Activated effector memory CD4-positive, alpha-beta T cell treated with anti-CD3 and anti-CD28 coated beads, Interleukin-2, amount 50 U/mL, for 16 hours (primary cell): Measurements from ENCODE around the gene MRPL11.
A peak's percentile ranks its signal among the peaks of the same experiment; 100 is the strongest.

Experiments used
- DNase-seq: peaks from one replicate; pipeline ENCODE4 v3.0.0-alpha.2; 2020

The MRPL11 gene

GRCh38 chr11:66428933-66429332 lies 9.7 kb downstream of the MRPL11 start:
- no peak for DNase-seq

- DNase-seq: no peak
Measured at GRCh38 chr11:66426314-66426713, 12.3 kb downstream of the MRPL11 start.

GRCh38 chr11:66421492-66422205 lies 17.0 kb downstream of the MRPL11 start:
- peak; percentile 95 for DNase-seq

GRCh38 chr11:66420671-66421476 lies 17.8 kb downstream of the MRPL11 start, which contains the start of gene NPAS4:
Gene NPAS4, plus strand, starts transcription at chr11:66421035. Its CDS starts 145 bp downstream, at chr11:66421180.
- DNase-seq: no peak

GRCh38 chr11:66419825-66420224 lies 18.8 kb downstream of the MRPL11 start:
- no peak for DNase-seq

- DNase-seq: no peak
Measured at GRCh38 chr11:66418986-66419308, 19.7 kb downstream of the MRPL11 start.

GRCh38 chr11:66418168-66418985 lies 20.3 kb downstream of the MRPL11 start:
- DNase-seq: peak; percentile 84

- peak; percentile 70 for DNase-seq
Measured at GRCh38 chr11:66417000-66417399, 21.6 kb downstream of the MRPL11 start.

- no peak for DNase-seq
Measured at GRCh38 chr11:66415423-66415822, 23.2 kb downstream of the MRPL11 start.

- DNase-seq: no peak
Measured at GRCh38 chr11:66414120-66414934, 24.3 kb downstream of the MRPL11 start.

GRCh38 chr11:66413167-66413566 lies 25.5 kb downstream of the MRPL11 start:
- DNase-seq: no peak

GRCh38 chr11:66412110-66412509 lies 26.5 kb downstream of the MRPL11 start:
- DNase-seq: no peak

- no peak for DNase-seq
Measured at GRCh38 chr11:66411323-66411722, 27.3 kb downstream of the MRPL11 start.

GRCh38 chr11:66410191-66410590 lies 28.5 kb downstream of the MRPL11 start:
- DNase-seq: no peak

GRCh38 chr11:66409226-66409625 lies 29.4 kb downstream of the MRPL11 start:
- DNase-seq: no peak

GRCh38 chr11:66408488-66409214 lies 30.0 kb downstream of the MRPL11 start:
- DNase-seq: peak; percentile 97

- no peak for DNase-seq
Measured at GRCh38 chr11:66407651-66408050, 31.0 kb downstream of the MRPL11 start.

GRCh38 chr11:66393954-66394353 lies 44.7 kb downstream of the MRPL11 start:
- DNase-seq: no peak

- no peak for DNase-seq
Measured at GRCh38 chr11:66391322-66391721, 47.3 kb downstream of the MRPL11 start.

- peak; percentile 85 for DNase-seq
Measured at GRCh38 chr11:66388780-66389386, 49.8 kb downstream of the MRPL11 start.
